ELF-1 (cell line): ENCODE measurements around the gene PRKG2.

Source experiments
- DNase-seq: peaks from one replicate; pipeline ENCODE4 v3.0.0-alpha.2; 2016; ENCODE audit warnings: low read depth, low spot score

Gene PRKG2

GRCh38 chr4:81215931-81216330 lies 909 bp upstream of the PRKG2 start:
- DNase-seq: no peak

GRCh38 chr4:81214144-81214880 lies 710 bp downstream of the PRKG2 start:
- peak; percentile 36 for DNase-seq

- no peak for DNase-seq
These were observed 1.4 kb downstream of the PRKG2 start for GRCh38 chr4:81213671-81214070.

- no peak for DNase-seq
These were observed 3.1 kb downstream of the PRKG2 start for GRCh38 chr4:81211956-81212355.

GRCh38 chr4:81207828-81208227 lies 7.2 kb downstream of the PRKG2 start:
- DNase-seq: no peak

GRCh38 chr4:81205302-81205701 lies 9.7 kb downstream of the PRKG2 start:
- no peak for DNase-seq

GRCh38 chr4:81204571-81204970 lies 10.5 kb downstream of the PRKG2 start:
- DNase-seq: no peak

- no peak for DNase-seq
These were observed 15.2 kb downstream of the PRKG2 start for GRCh38 chr4:81199831-81200230.

- no peak for DNase-seq
These were observed 16.4 kb downstream of the PRKG2 start for GRCh38 chr4:81198609-81199008.

GRCh38 chr4:81197864-81198524 lies 17.0 kb downstream of the PRKG2 start:
- no peak for DNase-seq

GRCh38 chr4:81196126-81196650 lies 18.8 kb downstream of the PRKG2 start:
- DNase-seq: no peak

GRCh38 chr4:81195475-81195874 lies 19.5 kb downstream of the PRKG2 start:
- no peak for DNase-seq

- no peak for DNase-seq
These were observed 20.7 kb downstream of the PRKG2 start for GRCh38 chr4:81194286-81194685.

GRCh38 chr4:81180916-81181315 lies 34.1 kb downstream of the PRKG2 start:
- no peak for DNase-seq

GRCh38 chr4:81179326-81179725 lies 35.7 kb downstream of the PRKG2 start:
- DNase-seq: no peak

GRCh38 chr4:81173213-81173612 lies 41.8 kb downstream of the PRKG2 start:
- no peak for DNase-seq

- DNase-seq: no peak
These were observed 48.4 kb downstream of the PRKG2 start for GRCh38 chr4:81166458-81167160.

GRCh38 chr4:81165861-81166430 lies 49.1 kb downstream of the PRKG2 start:
- DNase-seq: no peak

- DNase-seq: no peak
These were observed 50.2 kb downstream of the PRKG2 start for GRCh38 chr4:81164623-81165416.

GRCh38 chr4:81164126-81164525 lies 50.9 kb downstream of the PRKG2 start:
- no peak for DNase-seq

- DNase-seq: no peak
These were observed 52.1 kb downstream of the PRKG2 start for GRCh38 chr4:81162752-81163458.
